AG10803 (cell line): ENCODE data around the gene HNRNPM.
A peak's percentile ranks its signal among the peaks of the same experiment; 100 is the strongest.

Experiments used
- DNase-seq: peaks from one replicate; pipeline ENCODE4 v3.0.0; 2010; ENCODE audit warnings: low read depth
- H3K4me3 ChIP-seq: 2 replicates; pipeline ENCODE4 v1.5.1; 2011; ENCODE audit warnings: mild to moderate bottlenecking, low read length, control low read depth
- TF ChIP-seq, protein P1 (sequence below): conservative IDR thresholded peaks from 2 replicates; pipeline ENCODE4 v1.5.1; 2011; ENCODE audit warnings: mild to moderate bottlenecking, low read length, control low read depth, inconsistent platforms

The HNRNPM gene

DNA sequence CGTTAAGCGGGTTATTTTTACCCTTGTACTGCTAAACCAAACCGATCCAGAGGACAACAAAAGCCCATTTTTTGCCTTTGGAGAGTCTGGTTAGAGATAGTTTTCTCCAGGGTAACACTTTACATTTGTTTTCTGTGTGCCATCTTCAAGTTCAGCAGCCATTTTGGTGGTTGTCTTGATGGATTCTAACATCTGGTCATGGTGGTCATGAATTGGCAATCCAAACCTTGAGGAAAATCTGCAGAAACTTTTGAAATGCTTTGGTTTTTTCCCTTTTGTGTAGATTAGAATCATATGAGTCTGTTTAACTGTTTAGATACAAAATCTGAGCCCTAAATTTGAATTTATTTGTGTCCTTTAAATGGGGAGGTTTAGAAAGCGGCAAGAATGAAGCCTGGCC lies 16.6 kb downstream of the HNRNPM start:
- TF ChIP-seq, protein P1, sequence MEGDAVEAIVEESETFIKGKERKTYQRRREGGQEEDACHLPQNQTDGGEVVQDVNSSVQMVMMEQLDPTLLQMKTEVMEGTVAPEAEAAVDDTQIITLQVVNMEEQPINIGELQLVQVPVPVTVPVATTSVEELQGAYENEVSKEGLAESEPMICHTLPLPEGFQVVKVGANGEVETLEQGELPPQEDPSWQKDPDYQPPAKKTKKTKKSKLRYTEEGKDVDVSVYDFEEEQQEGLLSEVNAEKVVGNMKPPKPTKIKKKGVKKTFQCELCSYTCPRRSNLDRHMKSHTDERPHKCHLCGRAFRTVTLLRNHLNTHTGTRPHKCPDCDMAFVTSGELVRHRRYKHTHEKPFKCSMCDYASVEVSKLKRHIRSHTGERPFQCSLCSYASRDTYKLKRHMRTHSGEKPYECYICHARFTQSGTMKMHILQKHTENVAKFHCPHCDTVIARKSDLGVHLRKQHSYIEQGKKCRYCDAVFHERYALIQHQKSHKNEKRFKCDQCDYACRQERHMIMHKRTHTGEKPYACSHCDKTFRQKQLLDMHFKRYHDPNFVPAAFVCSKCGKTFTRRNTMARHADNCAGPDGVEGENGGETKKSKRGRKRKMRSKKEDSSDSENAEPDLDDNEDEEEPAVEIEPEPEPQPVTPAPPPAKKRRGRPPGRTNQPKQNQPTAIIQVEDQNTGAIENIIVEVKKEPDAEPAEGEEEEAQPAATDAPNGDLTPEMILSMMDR = no peak
- no peak for DNase-seq
- H3K4me3 ChIP-seq = no peak overlapping the region

DNA sequence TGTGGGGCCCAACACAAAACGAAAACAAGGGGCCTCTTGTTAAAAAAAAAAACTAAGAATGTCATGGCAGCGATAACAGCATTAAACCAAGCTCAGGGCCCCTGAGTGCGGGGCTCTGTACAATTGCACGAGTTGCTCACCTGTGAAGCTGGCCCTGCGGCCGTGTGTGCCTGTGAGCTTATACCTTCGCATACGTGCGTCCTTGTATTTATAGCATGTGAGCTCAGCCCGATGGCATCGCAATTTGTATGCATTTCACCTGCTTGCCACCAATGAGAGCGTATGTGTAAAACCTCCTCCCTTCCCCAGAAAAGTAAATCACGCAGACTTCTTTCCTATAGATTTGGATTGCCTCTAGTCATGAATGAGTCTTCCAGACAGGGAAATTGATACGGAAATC lies 17.1 kb downstream of the HNRNPM start:
- H3K4me3 ChIP-seq = no peak overlapping the region
- no peak for DNase-seq
- TF ChIP-seq, protein P1 = no peak

DNA sequence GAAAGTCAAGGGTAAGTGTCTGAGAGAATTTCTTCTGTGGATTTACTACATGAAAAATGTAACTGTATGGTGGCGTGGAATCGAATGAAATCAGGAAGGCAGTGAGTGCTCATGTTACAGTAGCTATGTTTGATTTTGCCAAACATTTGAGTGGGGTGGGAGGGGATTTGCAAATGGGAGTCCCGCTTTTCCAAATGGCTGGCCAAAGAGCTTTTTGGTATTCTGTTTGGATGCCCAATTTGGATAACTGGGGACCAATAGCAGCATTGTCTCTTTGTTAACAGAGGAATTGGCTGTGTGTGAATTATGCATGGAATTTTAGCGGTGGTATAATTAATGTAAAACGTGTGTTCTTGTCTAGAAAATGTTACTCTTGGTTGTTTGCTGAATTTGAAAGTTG lies 17.8 kb downstream of the HNRNPM start:
- TF ChIP-seq, protein P1 = no peak
- no peak overlapping the region for H3K4me3 ChIP-seq
- DNase-seq = peak; percentile 66

DNA sequence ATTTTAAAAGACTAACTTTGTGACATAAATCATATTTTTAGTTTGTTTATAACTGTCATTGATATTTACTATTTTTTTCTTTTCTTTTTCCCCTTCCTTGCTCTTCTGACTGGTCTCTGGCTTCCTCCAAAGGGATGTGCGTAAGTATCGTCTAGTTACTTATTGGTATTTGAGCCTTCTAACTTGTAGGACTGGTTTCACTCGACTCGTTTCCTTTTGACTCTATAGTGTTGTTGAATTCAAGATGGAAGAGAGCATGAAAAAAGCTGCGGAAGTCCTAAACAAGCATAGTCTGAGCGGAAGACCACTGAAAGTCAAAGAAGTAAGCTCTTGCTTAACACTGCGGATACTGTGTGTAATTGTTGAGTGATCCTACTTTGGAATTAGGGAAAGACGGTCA lies 18.6 kb downstream of the HNRNPM start:
- no peak overlapping the region for H3K4me3 ChIP-seq
- no peak for DNase-seq
- TF ChIP-seq, protein P1 = no peak

DNA sequence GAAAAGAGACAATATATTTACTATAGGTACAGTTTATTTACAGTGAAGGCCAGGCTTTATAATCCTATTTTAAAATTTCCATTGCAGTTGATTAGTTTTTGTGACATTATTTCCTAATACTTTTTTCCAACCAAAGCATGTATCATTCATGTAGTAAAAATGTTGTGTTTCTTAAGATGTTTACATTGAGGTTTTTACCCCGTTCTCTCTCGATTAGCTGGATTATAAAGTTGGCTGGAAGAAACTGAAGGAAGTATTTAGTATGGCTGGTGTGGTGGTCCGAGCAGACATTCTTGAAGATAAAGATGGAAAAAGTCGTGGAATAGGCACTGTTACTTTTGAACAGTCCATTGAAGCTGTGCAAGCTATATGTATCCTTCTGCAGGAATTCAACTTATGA lies 21.2 kb downstream of the HNRNPM start:
- no peak for DNase-seq
- H3K4me3 ChIP-seq = no peak overlapping the region
- TF ChIP-seq, protein P1 = no peak

DNA sequence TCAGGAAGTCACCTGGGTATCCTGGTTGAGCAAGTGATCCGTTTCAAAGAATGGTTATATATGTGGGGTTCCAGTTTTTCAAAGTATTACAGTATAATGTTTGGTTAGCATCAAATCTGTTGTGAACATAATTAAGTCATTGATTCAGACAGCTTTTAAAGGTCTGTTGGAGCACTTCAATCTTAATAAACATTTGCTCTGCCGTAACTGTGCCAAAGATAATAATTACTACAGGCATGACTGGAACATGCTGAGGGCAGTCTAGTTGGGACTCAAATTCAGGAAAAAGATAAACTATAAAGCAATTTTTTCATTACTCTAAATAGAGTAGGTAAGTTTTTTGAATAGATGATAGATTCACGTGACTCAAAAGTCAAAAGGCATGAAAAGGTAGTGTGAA lies 23.3 kb downstream of the HNRNPM start:
- DNase-seq = no peak
- TF ChIP-seq, protein P1 = no peak
- no peak overlapping the region for H3K4me3 ChIP-seq

DNA sequence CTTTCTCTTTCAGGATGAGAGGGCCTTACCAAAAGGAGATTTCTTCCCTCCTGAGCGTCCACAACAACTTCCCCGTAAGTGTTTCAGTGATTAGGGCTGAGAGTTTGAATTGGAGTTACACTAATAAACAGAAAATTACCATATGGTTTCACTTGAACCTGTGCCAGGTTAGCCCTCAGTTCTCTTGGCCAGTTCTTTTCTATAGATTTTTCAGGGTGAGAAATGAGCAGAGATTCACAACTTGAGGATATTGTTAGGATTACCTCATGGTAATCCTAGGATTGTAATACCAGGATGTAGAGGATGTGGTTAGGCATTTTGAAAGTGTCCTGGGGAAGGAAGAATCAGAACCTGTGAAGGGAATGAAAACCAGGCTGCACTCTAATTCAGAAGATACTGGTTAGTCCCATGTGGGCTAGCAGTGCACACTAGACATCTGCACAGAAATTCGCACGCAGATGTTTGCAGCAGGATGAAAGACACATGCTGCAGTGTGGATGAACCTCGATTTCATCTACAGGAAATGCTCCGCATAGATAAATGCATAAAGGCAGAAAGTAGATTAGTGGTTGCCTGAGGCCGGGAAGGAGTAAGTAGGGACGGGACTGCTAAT lies 24.1 kb downstream of the HNRNPM start:
- TF ChIP-seq, protein P1 = no peak
- DNase-seq = peak; percentile 63
- H3K4me3 ChIP-seq = no peak overlapping the region
